GM18526 (cell line): ENCODE measurements around the gene RABL3.

ENCODE experiments used
- POLR2A ChIP-seq: IDR thresholded peaks from 3 replicates; pipeline ENCODE4 v1.6.1; 2011; ENCODE audit not compliant: insufficient read length; ENCODE audit errors: extremely low read depth

Gene RABL3

DNA sequence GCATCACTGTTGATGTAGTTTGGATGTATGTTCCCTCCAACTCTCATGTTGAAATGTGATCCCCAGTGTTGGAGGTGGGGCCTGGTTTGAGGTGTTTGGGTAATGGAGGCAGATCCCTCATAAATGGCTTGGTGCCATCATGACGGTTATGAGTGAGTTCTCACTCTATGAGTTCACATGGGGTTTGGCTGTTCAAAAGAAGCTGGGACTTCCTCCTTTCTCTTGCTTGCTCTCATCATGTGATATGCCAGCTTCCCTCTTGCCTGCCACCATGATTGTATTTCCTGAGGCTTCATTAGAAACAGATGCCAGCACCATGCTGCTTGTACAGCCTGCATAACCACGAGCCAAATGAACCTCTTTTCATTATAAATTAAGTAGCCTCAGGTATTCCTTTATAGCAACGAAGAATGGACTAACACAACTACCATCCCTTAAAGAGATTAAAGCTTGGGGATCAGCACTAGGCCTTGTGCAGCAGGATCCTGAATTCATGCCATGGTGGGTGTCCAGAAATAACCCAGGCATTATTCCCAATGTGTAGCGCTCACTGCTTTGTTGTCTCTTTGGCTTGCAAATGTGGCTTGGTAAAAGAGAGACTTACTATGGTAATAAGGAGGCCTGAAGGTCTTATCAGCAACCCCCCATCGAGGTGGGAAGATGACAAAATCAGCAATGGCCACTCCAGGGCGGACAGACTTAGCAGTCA lies 104.3 kb downstream of the RABL3 start:
- TF ChIP-seq POLR2A = no peak

DNA sequence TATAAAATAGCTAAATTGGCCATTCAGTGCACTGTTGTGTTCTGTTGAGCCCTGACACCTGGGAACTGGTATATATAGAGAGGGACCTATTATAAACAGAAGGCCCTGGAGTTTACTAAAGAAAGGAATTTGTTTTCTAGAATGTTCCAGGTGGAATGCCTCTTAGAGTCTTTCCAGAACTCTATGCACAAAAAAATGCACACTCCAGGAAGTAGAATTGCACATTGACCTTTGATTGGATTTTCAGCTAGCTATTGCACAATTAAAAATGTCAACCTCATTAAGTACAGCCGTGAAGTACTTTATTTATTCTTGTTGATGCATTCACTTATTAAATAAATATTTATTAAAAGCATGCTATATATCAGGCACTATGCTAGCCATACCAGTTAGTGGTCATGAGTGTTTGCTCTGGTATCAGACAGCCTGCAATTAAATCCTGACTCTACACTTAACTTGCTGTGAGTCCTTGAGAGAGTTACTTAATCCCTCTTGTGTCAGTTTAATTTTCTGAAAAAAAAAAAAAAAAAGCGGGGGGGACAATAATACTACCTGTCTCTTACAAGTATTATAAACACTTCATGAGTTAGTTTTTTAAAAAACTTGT lies 105.4 kb downstream of the RABL3 start:
- TF ChIP-seq POLR2A = no peak
